NCI-H510A treated with DMSO at 0.1 percent for 48 hours (cell line): Measurements from ENCODE around the gene SLC35F1.
"Not testable (repeated sequence)": the region's sequence is repeated elsewhere in the genome, so short reads cannot be mapped to it uniquely, and the experiment has no call there.

Source experiments
- DNase-seq: peaks from one replicate; lab custom pipeline; 2025; lab: John Stamatoyannopoulos, UW

The SLC35F1 gene

DNA sequence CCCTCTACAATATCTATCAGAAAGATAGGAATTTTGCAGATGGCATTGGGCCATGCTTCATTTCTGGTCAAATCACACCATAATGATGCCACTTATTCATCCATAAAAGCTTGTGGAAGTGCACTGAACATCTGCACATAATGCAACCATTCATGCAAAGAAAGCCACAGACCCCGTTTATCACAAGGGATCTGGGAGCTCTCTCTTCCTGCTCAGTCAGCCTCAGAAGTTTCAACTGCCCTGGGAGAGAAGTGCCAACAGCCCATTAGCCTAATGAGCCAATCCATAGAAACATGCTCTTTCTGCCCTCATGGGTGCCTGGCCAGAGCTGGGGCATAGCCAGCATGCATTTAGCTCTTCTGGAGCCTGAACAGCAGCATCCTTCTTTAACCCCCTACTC, 85.8 kb downstream of the SLC35F1 start:
- no peak for DNase-seq

DNA sequence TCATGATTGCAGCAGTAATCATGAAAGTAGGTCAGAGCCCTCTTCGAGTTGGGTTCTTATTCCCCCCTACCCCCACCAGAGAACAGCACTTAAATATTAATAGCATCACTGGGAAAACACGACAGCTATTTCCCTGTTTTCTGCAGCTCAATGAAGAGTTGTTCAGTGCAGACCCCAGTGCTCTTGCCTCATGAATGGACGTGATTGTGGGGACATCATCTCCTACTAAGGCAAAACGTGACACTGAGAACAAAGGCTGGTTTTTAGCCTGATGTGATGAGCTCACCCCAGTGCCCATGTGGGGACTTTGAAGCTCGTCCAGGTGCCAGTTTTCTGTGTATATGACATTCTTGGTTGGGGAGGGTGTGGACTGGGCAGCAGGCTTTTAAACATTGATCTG, 105.9 kb downstream of the SLC35F1 start:
- DNase-seq: no peak

DNA sequence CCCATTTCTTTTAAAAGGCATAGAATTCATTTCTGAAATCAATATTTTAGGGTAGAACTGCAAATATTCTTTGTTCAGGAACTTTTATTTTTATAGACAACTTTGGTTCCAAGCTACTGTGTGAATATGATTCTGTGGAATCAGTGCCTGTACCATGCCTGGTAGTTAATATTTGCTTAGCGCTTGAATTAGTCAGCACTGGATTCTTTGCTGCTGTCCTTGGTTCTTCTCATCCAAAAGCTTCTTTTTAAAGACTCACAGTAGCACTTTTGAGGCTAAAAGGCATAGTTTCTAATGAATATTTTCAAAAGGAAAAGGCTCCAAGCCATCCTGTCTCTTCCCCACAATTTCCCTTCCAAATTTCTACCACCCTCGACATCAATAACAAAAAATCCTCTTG, 109.5 kb downstream of the SLC35F1 start:
- no peak for DNase-seq

DNA sequence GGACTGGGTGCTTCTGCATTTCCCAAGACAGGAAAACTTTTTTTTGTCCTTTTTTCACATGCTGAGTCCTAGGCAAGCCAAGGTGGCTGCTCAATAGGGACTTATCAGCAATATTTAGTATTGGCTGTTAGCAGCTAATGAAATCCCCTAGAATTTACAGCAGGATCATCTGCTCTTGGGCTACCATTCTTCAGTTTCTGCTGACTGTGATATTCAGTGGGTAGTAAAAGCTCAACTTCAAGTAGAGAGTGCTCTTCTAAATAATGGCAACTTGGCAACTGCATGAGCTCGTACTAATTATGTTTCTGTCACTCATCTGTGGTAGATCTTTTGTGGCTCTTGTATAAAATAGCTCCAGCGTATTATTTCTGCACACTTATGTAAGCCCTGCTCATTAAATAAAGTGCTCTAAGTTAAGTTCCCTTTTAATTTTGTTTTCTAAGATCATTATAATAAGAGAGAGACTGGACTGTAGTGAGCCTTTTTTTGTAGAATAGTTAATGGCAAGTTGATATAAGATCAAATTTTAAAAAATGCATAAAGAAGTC, 110.3 kb downstream of the SLC35F1 start:
- DNase-seq: no peak

DNA sequence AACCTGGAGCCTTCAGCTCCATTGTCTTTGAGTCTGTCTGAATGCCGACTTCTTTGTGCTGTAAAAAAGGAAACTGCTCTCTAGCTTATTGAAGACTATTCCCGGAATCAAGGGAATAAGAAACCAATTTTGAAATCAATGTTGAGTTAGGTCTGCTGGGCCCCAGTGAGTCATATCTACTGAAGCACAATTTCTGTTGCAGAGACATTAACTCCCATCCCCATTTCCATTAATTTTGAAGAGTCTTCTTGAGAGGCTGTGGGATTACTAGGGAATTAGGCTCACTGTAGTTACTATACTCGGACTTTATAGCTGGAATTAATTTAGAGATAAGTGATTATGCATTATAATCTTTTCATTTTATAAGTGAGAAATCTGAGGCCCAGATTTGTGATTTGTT, 116.7 kb downstream of the SLC35F1 start:
- no peak for DNase-seq

GRCh38 chr6:118029967-118030366, 122.9 kb downstream of the SLC35F1 start:
- no peak for DNase-seq

DNA sequence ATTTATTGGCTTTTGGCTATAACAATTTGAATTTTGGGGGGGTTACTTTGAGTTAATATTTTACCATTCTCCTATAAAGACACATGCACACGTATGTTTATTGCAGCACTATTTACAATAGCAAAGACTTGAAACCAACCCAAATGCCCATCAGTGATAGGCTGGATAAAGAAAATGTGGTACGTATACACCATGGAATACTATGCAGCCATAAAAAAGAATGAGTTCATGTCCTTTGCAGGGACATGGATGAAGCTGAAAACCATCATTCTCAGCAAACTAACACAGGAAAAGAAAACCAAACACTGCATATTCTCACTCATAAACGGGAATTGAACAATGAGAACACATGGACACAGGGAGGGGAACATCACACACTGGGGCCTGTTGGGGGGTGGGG, 130.4 kb downstream of the SLC35F1 start:
- not testable (repeated sequence) for DNase-seq

- DNase-seq: no peak
Observed at GRCh38 chr6:118042855-118043254, 135.8 kb downstream of the SLC35F1 start.

DNA sequence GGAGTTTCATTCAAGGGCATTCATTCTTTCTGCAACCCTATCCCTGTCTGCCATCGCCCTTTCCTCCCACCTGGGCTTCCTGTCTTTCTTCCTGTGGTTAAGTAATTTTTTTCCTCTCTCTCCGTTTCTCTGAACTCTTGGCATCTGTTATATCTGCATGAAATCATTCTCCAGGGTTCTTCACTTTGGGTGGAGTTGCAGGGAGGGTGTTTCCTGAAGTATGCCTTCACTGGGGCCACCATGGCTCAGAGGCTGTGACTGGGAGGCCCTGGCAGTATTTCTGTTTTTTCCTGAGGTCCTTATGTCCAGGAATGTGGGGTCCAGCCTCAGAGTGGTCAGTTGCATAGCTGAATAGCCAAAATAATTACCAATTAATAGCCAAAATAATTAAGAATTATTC, 137.2 kb downstream of the SLC35F1 start:
- no peak for DNase-seq

DNA sequence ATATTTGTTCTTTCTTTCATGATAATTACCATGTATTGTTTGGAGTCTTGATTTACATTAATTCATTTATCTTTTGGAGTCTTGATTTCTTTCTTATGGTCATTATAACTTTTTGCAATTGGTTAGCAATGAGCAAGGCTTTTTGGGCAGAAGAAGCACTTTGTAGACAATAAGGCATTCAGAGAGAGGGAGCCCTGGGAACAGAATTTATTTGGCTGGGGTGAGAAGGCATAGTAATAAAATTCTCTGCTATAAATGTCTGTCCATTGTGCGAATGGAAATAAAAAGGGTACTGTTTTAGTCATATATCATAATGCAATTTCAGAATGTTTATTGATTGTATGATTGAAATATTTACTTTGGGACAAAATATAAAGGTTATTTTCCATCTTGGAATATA, 147.0 kb downstream of the SLC35F1 start:
- no peak for DNase-seq

- DNase-seq: no peak
Observed at GRCh38 chr6:118061666-118062065, 154.6 kb downstream of the SLC35F1 start.

- DNase-seq: no peak
Observed at GRCh38 chr6:118080547-118080946, 173.5 kb downstream of the SLC35F1 start.

DNA sequence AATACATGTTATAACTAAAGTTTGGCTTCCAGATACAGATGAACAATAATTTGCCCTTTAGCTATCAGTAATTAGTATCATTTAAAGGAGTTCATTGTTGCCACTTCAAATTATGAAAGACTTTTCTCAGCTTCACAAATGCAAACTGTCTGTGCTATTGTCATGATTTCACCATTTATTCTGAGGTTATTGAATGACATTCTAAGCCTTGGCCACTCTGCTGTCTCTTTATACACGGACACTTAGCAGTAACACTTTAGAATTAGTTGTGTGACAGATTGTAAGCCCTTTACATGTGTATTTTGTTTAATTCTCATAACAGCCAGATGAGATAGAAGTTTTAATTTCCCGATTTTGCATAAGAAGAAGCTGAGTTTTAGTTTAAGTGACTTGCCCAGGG, 176.6 kb downstream of the SLC35F1 start:
- DNase-seq: no peak

DNA sequence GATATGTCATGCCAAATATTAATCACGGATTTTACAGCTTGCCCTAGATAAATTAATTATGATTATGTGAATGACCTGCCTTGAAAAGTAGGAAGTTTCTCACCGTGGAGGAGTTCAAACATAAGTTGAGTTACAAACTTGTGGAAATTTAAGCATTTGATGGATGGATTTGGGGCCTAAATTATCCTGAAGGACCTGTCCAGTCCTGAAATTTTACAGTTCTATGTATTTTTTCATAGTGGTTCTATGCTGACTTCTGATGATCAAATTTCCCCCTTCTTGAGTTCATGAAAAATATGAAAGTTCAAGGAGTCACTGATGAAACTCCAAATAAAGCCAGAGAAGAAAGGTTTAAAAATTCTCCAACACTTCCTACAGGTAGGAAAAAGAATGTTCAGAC, 178.6 kb downstream of the SLC35F1 start:
- no peak for DNase-seq

- DNase-seq: no peak
Observed at GRCh38 chr6:118086159-118086558, 179.1 kb downstream of the SLC35F1 start.

DNA sequence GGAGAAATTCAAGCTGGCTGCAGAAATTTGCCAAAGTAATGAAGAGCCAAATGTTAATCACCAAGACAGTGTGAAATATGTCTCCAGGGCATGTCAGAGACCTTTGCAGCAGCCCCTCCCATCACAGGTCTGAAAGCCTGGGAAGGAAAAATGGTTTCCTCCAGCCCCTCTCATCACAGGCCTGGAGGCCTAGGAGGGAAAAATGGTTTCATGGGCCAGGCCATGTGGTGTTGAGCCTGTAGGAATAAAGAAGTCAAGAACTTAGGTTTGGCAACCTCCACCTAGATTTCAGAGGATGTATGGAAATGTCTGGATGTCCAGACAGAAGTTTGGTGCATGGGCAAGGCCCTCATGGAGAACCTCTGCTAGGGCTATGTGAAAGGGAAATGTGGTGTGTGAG, 185.0 kb downstream of the SLC35F1 start:
- no peak for DNase-seq

GRCh38 chr6:118097576-118097975, 190.5 kb downstream of the SLC35F1 start:
- no peak for DNase-seq

- DNase-seq: no peak
Observed at GRCh38 chr6:118100717-118101116, 193.7 kb downstream of the SLC35F1 start.

- DNase-seq: no peak
Observed at GRCh38 chr6:118101220-118101619, 194.2 kb downstream of the SLC35F1 start.

- DNase-seq: no peak
Observed at GRCh38 chr6:118101831-118102345, 194.8 kb downstream of the SLC35F1 start.

GRCh38 chr6:118102401-118102800, 195.3 kb downstream of the SLC35F1 start:
- no peak for DNase-seq

DNA sequence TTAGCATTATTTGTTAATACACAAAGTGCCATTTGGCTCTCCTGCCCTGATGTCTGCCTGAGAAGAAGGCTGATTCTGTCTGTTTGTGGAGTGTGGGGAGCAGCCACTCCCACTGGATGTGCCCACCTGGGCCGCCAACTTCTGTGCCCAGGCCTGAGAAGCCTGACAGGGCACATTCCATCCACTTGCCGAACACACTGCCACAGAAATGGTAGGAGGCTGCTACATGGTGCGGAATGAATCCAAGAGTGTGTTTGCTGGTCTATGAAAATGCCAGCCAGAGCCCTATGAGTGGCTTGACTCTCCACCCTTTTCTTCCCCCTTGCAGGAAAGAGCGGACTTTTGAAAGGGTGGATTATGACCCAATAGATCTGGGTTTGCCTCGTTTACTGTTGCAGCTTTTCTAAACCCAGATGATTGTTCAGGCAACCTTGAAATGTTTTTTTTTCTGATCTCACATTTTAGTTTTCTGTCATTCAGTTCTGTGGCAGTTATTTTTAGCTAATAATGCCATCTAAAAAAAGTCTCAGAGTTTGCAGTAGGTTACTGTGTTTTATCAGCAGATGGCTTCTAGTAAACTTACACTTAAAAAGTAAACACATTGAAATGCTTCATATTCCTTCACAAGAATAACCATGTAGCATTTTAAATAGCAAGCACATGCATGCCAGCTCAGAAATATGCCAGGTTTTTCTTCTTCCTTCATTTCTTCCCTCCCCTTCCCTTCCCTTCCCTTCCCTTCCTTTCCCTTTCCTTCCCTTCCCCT, 196.5 kb downstream of the SLC35F1 start:
- DNase-seq: no peak

DNA sequence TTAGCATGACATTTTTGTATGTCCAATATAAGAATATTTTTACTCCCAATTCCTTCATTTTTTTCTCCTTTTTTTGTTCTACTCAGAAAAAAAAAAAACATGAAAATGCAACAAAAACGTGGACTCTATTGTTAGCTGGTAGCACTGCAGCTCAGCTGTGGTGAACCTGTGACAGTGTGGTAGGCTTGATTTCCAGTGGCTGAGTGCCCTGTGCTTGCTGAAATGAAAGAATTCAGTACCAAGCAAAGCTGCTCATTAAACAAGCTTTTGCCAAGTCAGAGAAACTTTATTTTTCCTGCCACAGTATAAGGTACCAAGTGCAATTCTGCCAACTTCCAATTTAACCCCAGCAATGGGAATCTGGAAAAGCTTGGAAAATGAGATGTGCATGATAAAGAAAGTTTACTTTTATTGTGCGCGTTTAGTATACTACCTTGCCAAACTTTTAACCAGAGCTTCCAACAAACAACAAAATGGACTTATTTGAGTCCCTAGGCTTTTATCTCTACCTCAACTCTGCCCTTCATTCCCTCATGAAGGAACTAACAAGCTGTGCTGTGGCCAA, 215.2 kb downstream of the SLC35F1 start:
- DNase-seq: no peak

DNA sequence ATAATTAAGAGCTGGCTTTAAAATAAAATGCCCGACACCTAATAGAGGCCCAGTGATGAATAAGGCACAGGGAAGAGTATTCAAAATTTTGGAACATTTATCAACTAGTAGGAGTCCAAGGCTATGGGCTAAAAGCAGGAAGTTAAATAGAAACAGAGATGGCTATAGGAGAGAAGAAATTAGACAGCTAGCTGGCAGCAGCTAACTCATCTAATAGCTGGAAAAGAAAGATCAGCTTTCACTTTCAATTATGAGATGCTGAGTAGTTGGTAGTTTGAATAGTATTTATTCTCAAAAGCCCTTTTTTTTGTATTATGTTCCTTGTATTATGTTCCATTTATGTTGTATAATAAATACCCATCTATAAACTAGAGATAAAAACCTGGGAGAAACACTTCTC, 215.7 kb downstream of the SLC35F1 start:
- DNase-seq: no peak
